ENCODE results near the gene SFXN5. TPM values are rescaled to one million over a fixed set of nuclear protein-coding genes. Genes with fewer than 3 reads are reported as not detected.

SFXN5 gene
- polyA plus RNA-seq, 1 donor from 2014 or later, result 5.8 TPM

DNA sequence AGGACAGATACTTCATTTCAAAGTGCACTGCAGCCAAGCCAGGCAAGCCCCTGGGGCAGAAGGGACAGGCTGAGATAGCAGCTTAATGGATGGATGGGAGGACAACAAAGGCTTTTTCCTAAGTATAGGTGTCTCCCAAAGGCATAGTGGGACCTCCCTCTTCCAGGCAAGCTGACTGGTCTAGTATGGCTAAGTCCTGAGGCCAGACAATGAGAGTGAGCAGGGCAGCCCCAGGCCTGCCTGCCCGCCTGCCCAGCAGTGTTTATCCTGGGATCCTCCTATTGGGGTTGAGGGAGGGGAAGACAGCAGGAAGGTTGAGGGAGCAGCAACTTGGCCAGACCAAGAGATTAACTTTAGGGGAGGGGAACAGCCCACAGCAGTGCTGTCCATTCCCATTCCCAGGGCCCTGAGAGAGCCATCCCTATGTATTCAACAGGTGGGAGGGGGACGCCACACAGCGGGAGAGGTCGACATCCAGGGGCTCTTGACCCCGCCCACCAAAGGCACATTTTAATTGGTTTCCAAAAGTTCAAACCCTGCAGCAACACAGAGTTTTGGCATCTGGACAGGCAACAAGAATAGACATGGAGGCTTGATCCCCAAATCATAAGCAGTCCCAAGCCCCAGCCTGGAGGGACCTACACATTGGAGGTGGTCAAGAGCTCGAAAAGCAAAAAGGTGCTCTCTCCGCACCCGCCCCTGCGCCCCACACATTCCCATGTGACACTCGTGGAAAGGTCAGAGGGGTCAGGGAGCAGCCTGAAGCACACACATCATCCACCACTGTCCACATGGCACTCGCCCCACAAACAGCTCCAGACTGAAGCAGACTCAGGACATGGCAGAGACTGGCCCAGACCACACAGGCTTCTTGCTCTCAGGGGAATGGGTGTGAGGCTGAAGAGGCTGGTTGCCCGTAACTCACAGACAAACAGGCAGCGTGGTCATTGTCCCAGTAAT, 2.9 kb upstream of the SFXN5 start:
- Histone ChIP-seq H3K9me3 (ENCODE audit: low read length) (no peaks in the 10 kb centered on the region), H3K36me3 (ENCODE audit: insufficient read depth, low read length) (no peaks in the 10 kb centered on the region), H3K9ac (ENCODE audit: low read length) (no peak overlapping the region), H3K4me3 (ENCODE audit: low read length) (no peak overlapping the region), H3K9me2 (ENCODE audit: insufficient read depth, low read length) (no peaks in the 10 kb centered on the region), H3K27me3 (ENCODE audit: insufficient read depth, low read depth, low read length) (no peaks in the 10 kb centered on the region), H3K79me2 (replicated peaks; ENCODE audit: insufficient read depth, low read length) (no peaks in the 10 kb centered on the region), H3K4me2 (ENCODE audit: low read length) (no peak overlapping the region), H2AFZ (ENCODE audit: low read depth, low read length) (no peak overlapping the region), H3K27ac (ENCODE audit: low read length) (no peak overlapping the region), H3F3A (ENCODE audit: insufficient read depth, low read length, poor library complexity, severe bottlenecking) (no peaks in the 10 kb centered on the region), H4K20me1 (ENCODE audit: insufficient read depth) (no peaks in the 10 kb centered on the region)
- no peak for TF ChIP-seq EP300 (conservative IDR thresholded peaks at IDR 0.05; ENCODE audit: poor library complexity, severe bottlenecking)
- TF ChIP-seq, protein P1, sequence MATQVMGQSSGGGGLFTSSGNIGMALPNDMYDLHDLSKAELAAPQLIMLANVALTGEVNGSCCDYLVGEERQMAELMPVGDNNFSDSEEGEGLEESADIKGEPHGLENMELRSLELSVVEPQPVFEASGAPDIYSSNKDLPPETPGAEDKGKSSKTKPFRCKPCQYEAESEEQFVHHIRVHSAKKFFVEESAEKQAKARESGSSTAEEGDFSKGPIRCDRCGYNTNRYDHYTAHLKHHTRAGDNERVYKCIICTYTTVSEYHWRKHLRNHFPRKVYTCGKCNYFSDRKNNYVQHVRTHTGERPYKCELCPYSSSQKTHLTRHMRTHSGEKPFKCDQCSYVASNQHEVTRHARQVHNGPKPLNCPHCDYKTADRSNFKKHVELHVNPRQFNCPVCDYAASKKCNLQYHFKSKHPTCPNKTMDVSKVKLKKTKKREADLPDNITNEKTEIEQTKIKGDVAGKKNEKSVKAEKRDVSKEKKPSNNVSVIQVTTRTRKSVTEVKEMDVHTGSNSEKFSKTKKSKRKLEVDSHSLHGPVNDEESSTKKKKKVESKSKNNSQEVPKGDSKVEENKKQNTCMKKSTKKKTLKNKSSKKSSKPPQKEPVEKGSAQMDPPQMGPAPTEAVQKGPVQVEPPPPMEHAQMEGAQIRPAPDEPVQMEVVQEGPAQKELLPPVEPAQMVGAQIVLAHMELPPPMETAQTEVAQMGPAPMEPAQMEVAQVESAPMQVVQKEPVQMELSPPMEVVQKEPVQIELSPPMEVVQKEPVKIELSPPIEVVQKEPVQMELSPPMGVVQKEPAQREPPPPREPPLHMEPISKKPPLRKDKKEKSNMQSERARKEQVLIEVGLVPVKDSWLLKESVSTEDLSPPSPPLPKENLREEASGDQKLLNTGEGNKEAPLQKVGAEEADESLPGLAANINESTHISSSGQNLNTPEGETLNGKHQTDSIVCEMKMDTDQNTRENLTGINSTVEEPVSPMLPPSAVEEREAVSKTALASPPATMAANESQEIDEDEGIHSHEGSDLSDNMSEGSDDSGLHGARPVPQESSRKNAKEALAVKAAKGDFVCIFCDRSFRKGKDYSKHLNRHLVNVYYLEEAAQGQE (IDR thresholded peaks at IDR 0.05; ENCODE audit: borderline replicate concordance), result no peak
- no peak for TF ChIP-seq POLR2AphosphoS5 (IDR thresholded peaks at IDR 0.05)
- no peak for TF ChIP-seq TAF1 (IDR thresholded peaks at IDR 0.05; ENCODE audit: low read depth)
- no peak for TF ChIP-seq MXI1 (conservative IDR thresholded peaks at IDR 0.05; ENCODE audit: poor library complexity, severe bottlenecking)
- TF ChIP-seq SMC3 (conservative IDR thresholded peaks at IDR 0.05; ENCODE audit: poor library complexity), result no peak
- no peak for TF ChIP-seq RAD21 (conservative IDR thresholded peaks at IDR 0.05)
- no peak for TF ChIP-seq CTCF (IDR thresholded peaks at IDR 0.05; ENCODE audit: poor library complexity, severe bottlenecking)
- no peak for TF ChIP-seq EZH2 (IDR thresholded peaks at IDR 0.05; ENCODE audit: borderline replicate concordance, insufficient read depth, low read length, poor library complexity, severe bottlenecking)

- Histone ChIP-seq H3F3A (ENCODE audit: insufficient read depth, low read length, poor library complexity, severe bottlenecking) (no peaks in the 10 kb centered on the region), H2AFZ (ENCODE audit: low read depth, low read length) (no peak overlapping the region), H3K27me3 (ENCODE audit: insufficient read depth, low read depth, low read length) (no peaks in the 10 kb centered on the region), H3K9me2 (ENCODE audit: insufficient read depth, low read length) (no peaks in the 10 kb centered on the region), H3K79me2 (replicated peaks; ENCODE audit: insufficient read depth, low read length) (peaks cover 6% of the 10 kb centered on the region), H3K4me3 (ENCODE audit: low read length) (peak overlapping the region; percentile 99), H3K9me3 (ENCODE audit: low read length) (no peaks in the 10 kb centered on the region), H3K36me3 (ENCODE audit: insufficient read depth, low read length) (no peaks in the 10 kb centered on the region), H3K9ac (ENCODE audit: low read length) (no peak overlapping the region), H3K27ac (ENCODE audit: low read length) (no peak overlapping the region), H3K4me2 (ENCODE audit: low read length) (no peak overlapping the region), H4K20me1 (ENCODE audit: insufficient read depth) (no peaks in the 10 kb centered on the region)
- no peak for TF ChIP-seq SMC3 (conservative IDR thresholded peaks at IDR 0.05; ENCODE audit: poor library complexity)
- TF ChIP-seq EP300 (conservative IDR thresholded peaks at IDR 0.05; ENCODE audit: poor library complexity, severe bottlenecking), result no peak
- TF ChIP-seq RAD21 (conservative IDR thresholded peaks at IDR 0.05), result no peak
- no peak for TF ChIP-seq POLR2AphosphoS5 (IDR thresholded peaks at IDR 0.05)
- TF ChIP-seq CTCF (IDR thresholded peaks at IDR 0.05; ENCODE audit: poor library complexity, severe bottlenecking), result no peak
- TF ChIP-seq, protein P1 (IDR thresholded peaks at IDR 0.05; ENCODE audit: borderline replicate concordance), result no peak
- TF ChIP-seq TAF1 (IDR thresholded peaks at IDR 0.05; ENCODE audit: low read depth), result no peak
- no peak for TF ChIP-seq MXI1 (conservative IDR thresholded peaks at IDR 0.05; ENCODE audit: poor library complexity, severe bottlenecking)
- no peak for TF ChIP-seq EZH2 (IDR thresholded peaks at IDR 0.05; ENCODE audit: borderline replicate concordance, insufficient read depth, low read length, poor library complexity, severe bottlenecking)
These were observed 904 bp upstream of the SFXN5 start for GRCh38 chr2:73072416-73072815.

Data from neural cell (in vitro differentiated cells).